HepG2 (cell line): ENCODE results near the gene CCDC80.
A peak's percentile ranks its signal among the peaks of the same experiment; 100 is the strongest.

ENCODE experiments used
- CTCF ChIP-seq: sonication (generic); formaldehyde crosslinking; IDR thresholded peaks from 2 replicates; pipeline ENCODE4 v1.5.0; 2020; ENCODE audit warnings: mild to moderate bottlenecking, missing genetic modification reagents, moderate library complexity
- HCFC1 ChIP-seq: fragments of 150-350 bp; IDR thresholded peaks from 2 replicates; pipeline ENCODE4 v1.6.1; 2014; ENCODE audit warnings: low read depth, low read length
- HINFP ChIP-seq: sonication (generic); formaldehyde crosslinking; IDR thresholded peaks from 2 replicates; pipeline ENCODE4 v1.4.0; 2020; ENCODE audit warnings: low read depth, mild to moderate bottlenecking, missing genetic modification reagents
- POLR2AphosphoS5 ChIP-seq: IDR thresholded peaks from 2 replicates; pipeline ENCODE4 v1.6.1; 2012; ENCODE audit warnings: low read depth, low read length
- SMAD1 ChIP-seq: sonication (generic); formaldehyde crosslinking; IDR thresholded peaks from 2 replicates; pipeline ENCODE4 v1.4.0; 2020; ENCODE audit warnings: missing genetic modification reagents, low read depth, mild to moderate bottlenecking, borderline replicate concordance
- SMAD3 ChIP-seq: sonication (generic); formaldehyde crosslinking; IDR thresholded peaks from 2 replicates; pipeline ENCODE4 v1.4.0; 2020; ENCODE audit warnings: missing genetic modification reagents
- SNRNP70 ChIP-seq: fragments of 200-400 bp; formaldehyde crosslinking; IDR thresholded peaks from 2 replicates; pipeline ENCODE4 v1.6.1; 2017; ENCODE audit warnings: mild to moderate bottlenecking, low read depth, low read length, moderate library complexity
- WIZ ChIP-seq: sonication (generic); formaldehyde crosslinking; IDR thresholded peaks from 2 replicates; pipeline ENCODE4 v1.5.1; 2020; ENCODE audit warnings: mild to moderate bottlenecking, missing genetic modification reagents
- ZBTB20 ChIP-seq: sonication (generic); formaldehyde crosslinking; IDR thresholded peaks from 2 replicates; pipeline ENCODE4 v1.8.1; 2023; ENCODE audit warnings: missing genetic modification reagents, low read depth, mild to moderate bottlenecking, borderline replicate concordance
- ZEB1 ChIP-seq: IDR thresholded peaks from 2 replicates; pipeline ENCODE4 v1.6.1; 2012; ENCODE audit warnings: mild to moderate bottlenecking, low read depth, inconsistent platforms; ENCODE audit not compliant: insufficient replicate concordance
- ZNF567 ChIP-seq: sonication (generic); formaldehyde crosslinking; IDR thresholded peaks from 2 replicates; pipeline ENCODE4 v1.8.1; 2023; ENCODE audit warnings: mild to moderate bottlenecking, missing genetic modification reagents, borderline replicate concordance
- ZNF616 ChIP-seq: sonication (generic); formaldehyde crosslinking; IDR thresholded peaks from 2 replicates; pipeline ENCODE4 v1.5.0; 2020; ENCODE audit warnings: low read depth, mild to moderate bottlenecking, missing genetic modification reagents
- ZZZ3 ChIP-seq: sonication (generic); formaldehyde crosslinking; IDR thresholded peaks from 2 replicates; pipeline ENCODE4 v1.4.0; 2020; ENCODE audit warnings: missing genetic modification reagents, mild to moderate bottlenecking, borderline replicate concordance

GRCh38 chr3:112561734-112562529 is 79.0 kb downstream of the CCDC80 start, which contains the start of the genes ATG3 and SLC35A5:
- no peak for TF ChIP-seq ZNF567 (CRISPR knock-in tag)
- TF ChIP-seq ZZZ3 (CRISPR knock-in tag), result peak; percentile 29; the same call in 1 of the 2 replicates
- no peak for TF ChIP-seq SNRNP70
- TF ChIP-seq HINFP (CRISPR knock-in tag), result no peak
- no peak for TF ChIP-seq SMAD1 (CRISPR knock-in tag)
- TF ChIP-seq ZBTB20, result peak; percentile 82; the same call in 1 of the 2 replicates
- no peak for TF ChIP-seq ZNF616 (CRISPR knock-in tag)
- TF ChIP-seq CTCF (CRISPR knock-in tag), result peak; percentile 25
- TF ChIP-seq HCFC1, result peak; percentile 39; the same call in 1 of the 2 replicates
- peak; percentile 85 for TF ChIP-seq POLR2AphosphoS5
- TF ChIP-seq WIZ (CRISPR knock-in tag), result no peak
- no peak for TF ChIP-seq ZEB1
- TF ChIP-seq SMAD3 (CRISPR knock-in tag), result peak; percentile 39; the same call in 1 of the 2 replicates
